Keratinocyte (primary cell): ENCODE data around the gene CRNN. TPM values are rescaled to one million over a fixed set of nuclear protein-coding genes. Genes with fewer than 3 reads are reported as not detected.

Experiments used
- DNase-seq: peaks from one replicate; pipeline ENCODE4 v3.0.0-alpha.2; 2011; ENCODE audit warnings: low read depth, missing footprints, low spot score
- FAIRE-seq: peaks from 2 replicates; lab custom pipeline; 2011; peaks lifted over from hg19 to GRCh38; lab: Jason Lieb, UNC
- H2AFZ ChIP-seq: 2 replicates; pipeline ENCODE4 v1.6.0; 2012; ENCODE audit warnings: low read length, control low read depth, inconsistent platforms; ENCODE audit not compliant: control insufficient read depth
- H3K27ac ChIP-seq: 2 replicates; pipeline ENCODE4 v1.5.1; 2011; ENCODE audit warnings: low read length; ENCODE audit not compliant: control insufficient read depth, insufficient read depth
- H3K27me3 ChIP-seq: 3 replicates; pipeline ENCODE4 v1.6.0; 2011; ENCODE audit warnings: low read length; ENCODE audit not compliant: control insufficient read depth, insufficient read depth; ENCODE audit errors: extremely low read depth
- H3K36me3 ChIP-seq, 2 experiments: 2 replicates in 1 of 2; 3 replicates in 1 of 2; pipeline ENCODE4 v1.5.1; 2011; ENCODE audit warnings: low read length in 2 of 2, mild to moderate bottlenecking in 1 of 2; ENCODE audit not compliant: control insufficient read depth in 2 of 2, insufficient read depth in 2 of 2; ENCODE audit errors: extremely low read depth in 1 of 2
- H3K4me1 ChIP-seq: 3 replicates; pipeline ENCODE4 v1.5.1; 2011; ENCODE audit warnings: low read length; ENCODE audit not compliant: control insufficient read depth, insufficient read depth; ENCODE audit errors: extremely low read depth
- H3K4me2 ChIP-seq: 3 replicates; pipeline ENCODE4 v1.6.0; 2011; ENCODE audit warnings: low read depth, low read length; ENCODE audit not compliant: control insufficient read depth, insufficient read depth; ENCODE audit errors: extremely low read depth
- H3K4me3 ChIP-seq, 3 experiments: fragments of 200-600 bp in 1 of 3; sonication (generic) in 1 of 3; 2 replicates in 2 of 3; 3 replicates in 1 of 3; pipeline ENCODE4 v1.5.1; 2011 to 2016; ENCODE audit warnings: low read length in 3 of 3, mild to moderate bottlenecking in 3 of 3, control low read depth in 2 of 3, inconsistent platforms in 1 of 3, low read depth in 1 of 3, mixed read lengths in 1 of 3, mixed run types in 1 of 3, moderate library complexity in 1 of 3; ENCODE audit not compliant: control insufficient read depth in 2 of 3, insufficient read depth in 2 of 3; ENCODE audit errors: extremely low read depth in 1 of 3
- H3K79me2 ChIP-seq: 2 replicates; pipeline ENCODE4 v1.6.0; 2012; ENCODE audit warnings: low read length; ENCODE audit not compliant: control insufficient read depth, insufficient read depth
- H3K9ac ChIP-seq: 3 replicates; pipeline ENCODE4 v1.6.0; 2011; ENCODE audit warnings: low read length; ENCODE audit not compliant: control insufficient read depth, insufficient read depth; ENCODE audit errors: extremely low read depth
- H3K9me1 ChIP-seq: 3 replicates; pipeline ENCODE4 v1.6.0; 2011; ENCODE audit warnings: low read length; ENCODE audit not compliant: control insufficient read depth, insufficient read depth; ENCODE audit errors: extremely low read depth
- H3K9me3 ChIP-seq: 2 replicates; pipeline ENCODE4 v1.5.1; 2012; ENCODE audit warnings: low read depth, low read length; ENCODE audit not compliant: control insufficient read depth
- H4K20me1 ChIP-seq: 3 replicates; pipeline ENCODE4 v1.6.0; 2011; ENCODE audit warnings: low read length; ENCODE audit not compliant: control insufficient read depth, insufficient read depth; ENCODE audit errors: extremely low read depth
- CTCF ChIP-seq, 3 experiments: IDR thresholded peaks in 1 of 3; conservative IDR thresholded peaks in 1 of 3; optimal IDR thresholded peaks in 1 of 3; 2 replicates in 2 of 3; 3 replicates in 1 of 3; pipeline versions ENCODE3 to v1.5.1; 2011; ENCODE audit warnings: low read length in 3 of 3, mild to moderate bottlenecking in 3 of 3, moderate library complexity in 2 of 3, control low read depth in 1 of 3, inconsistent platforms in 1 of 3; ENCODE audit not compliant: insufficient read depth in 2 of 3; ENCODE audit errors: extremely low read depth in 1 of 3
- EZH2 ChIP-seq: IDR thresholded peaks from one replicate; pipeline ENCODE4 v1.6.1; 2012; ENCODE audit warnings: inconsistent platforms, mild to moderate bottlenecking, low read length, moderate library complexity
- dilution Hi-C: fragments of 300-500 bp; cut with MboI; formaldehyde crosslinking; loops from one replicate; pipeline ENCODE4 v1.7.0; 2020; ENCODE audit warnings: low sequenced_read_pairs; ENCODE audit not compliant: extremely low pct_ligation_motif_present
- polyA plus RNA-seq, 5 experiments: library from polyadenylated mRNA; depleted of rRNA in 3 of 5; stranded (reverse) in 3 of 5; stranded (forward) in 1 of 5; unstranded in 1 of 5; fragments of >200 nt; gene quantifications; 1 replicate in 1 of 5; 2 replicates in 3 of 5; 3 replicates in 1 of 5; pipeline versions ENCODE4 v1.2.1 to v1.2.3, GENCODE V29; 2011 to 2012; ENCODE audit warnings: missing spikeins in 2 of 5, low read depth in 1 of 5, low replicate concordance in 1 of 5

The CRNN gene
- polyA plus RNA-seq, 1 donor (not counting 4 experiments of a cell fraction or from before 2014, with no cell fraction given): 0.05 TPM

GRCh38 chr1:152442765-152443164 is 28.7 kb upstream of the CRNN start:
- Histone ChIP-seq H2AFZ (peak overlapping the region; percentile 69), H3K27me3 (no peaks in the 10 kb centered on the region), H3K36me3 (no peaks in the 10 kb centered on the region), H3K27ac (peak overlapping the region; percentile 33), H3K79me2 (no peaks in the 10 kb centered on the region), H3K4me1 (peaks cover 20% of the 10 kb centered on the region), H3K4me3 (peak overlapping the region in 1 of 3 experiments; percentile 11), H3K9me3 (no peaks in the 10 kb centered on the region), H3K9ac (no peak overlapping the region), H4K20me1 (no peaks in the 10 kb centered on the region), H3K4me2 (peak overlapping the region; percentile 57), H3K9me1 (no peaks in the 10 kb centered on the region)
- peak; percentile 64 for DNase-seq
- FAIRE-seq: peak; percentile 98
- TF ChIP-seq CTCF (optimal IDR thresholded peaks at IDR 0.05 in 1 of 3, IDR thresholded peaks at IDR 0.05 in 1 of 3, conservative IDR thresholded peaks at IDR 0.05 in 1 of 3; ENCODE audit: extremely low read depth in 1 of 3, insufficient read depth in 2 of 3, low read length in 3 of 3) (no peak), EZH2 (no peak)
- dilution Hi-C loops: no loop called here

GRCh38 chr1:152442301-152442700 is 28.2 kb upstream of the CRNN start:
- H3K4me2 ChIP-seq: peak overlapping the region; percentile 57
- no peaks in the 10 kb centered on the region for H3K9me3 ChIP-seq
- no peaks in the 10 kb centered on the region for H3K79me2 ChIP-seq
- H3K36me3 ChIP-seq: no peaks in the 10 kb centered on the region
- H3K9ac ChIP-seq: no peak overlapping the region
- DNase-seq (no peak), FAIRE-seq (no peak)
- H3K27me3 ChIP-seq: no peaks in the 10 kb centered on the region
- no peak for TF ChIP-seq CTCF (optimal IDR thresholded peaks at IDR 0.05 in 1 of 3, IDR thresholded peaks at IDR 0.05 in 1 of 3, conservative IDR thresholded peaks at IDR 0.05 in 1 of 3; ENCODE audit: extremely low read depth in 1 of 3, insufficient read depth in 2 of 3, low read length in 3 of 3)
- no peak for TF ChIP-seq EZH2
- no peak overlapping the region for H3K4me3 ChIP-seq
- no peaks in the 10 kb centered on the region for H3K9me1 ChIP-seq
- H3K4me1 ChIP-seq: peaks cover 25% of the 10 kb centered on the region
- no peaks in the 10 kb centered on the region for H4K20me1 ChIP-seq
- dilution Hi-C loops: no loop called here
- peak overlapping the region; percentile 20 for H2AFZ ChIP-seq
- peak overlapping the region; percentile 33 for H3K27ac ChIP-seq
